K562 treated with DMSO at 1 percent for 48 hours (cell line): Measurements from ENCODE around the gene KRTAP13-2. TPM values are rescaled to one million over a fixed set of nuclear protein-coding genes. Genes with fewer than 3 reads are reported as not detected.

ENCODE experiments used
- total RNA-seq: library from RNA; unstranded; fragments of 300-600 nt; gene quantifications from 2 replicates; pipeline ENCODE4 v1.2.3, GENCODE V29; 2022; ENCODE audit warnings: low replicate concordance; ENCODE audit errors: extremely low read depth

Gene KRTAP13-2
- total RNA-seq, result not detected in 2 replicates

GRCh38 chr21:30372139-30372770, at the start of gene KRTAP13-2:
Gene KRTAP13-2 (minus strand): TSS chr21:30372271. CDS start chr21:30372213, 58 bp downstream.

GRCh38 chr21:30395731-30396130, 23.7 kb upstream of the KRTAP13-2 start, which contains the start of gene KRTAP13-1:
Gene KRTAP13-1 (plus strand): TSS chr21:30396031. CDS start chr21:30396087, 56 bp downstream.

GRCh38 chr21:30348506-30348905, 23.6 kb downstream of the KRTAP13-2 start, which contains the start of gene KRTAP23-1:
Gene KRTAP23-1 (minus strand): TSS chr21:30348606. CDS start chr21:30348606, 0 bp downstream.

DNA sequence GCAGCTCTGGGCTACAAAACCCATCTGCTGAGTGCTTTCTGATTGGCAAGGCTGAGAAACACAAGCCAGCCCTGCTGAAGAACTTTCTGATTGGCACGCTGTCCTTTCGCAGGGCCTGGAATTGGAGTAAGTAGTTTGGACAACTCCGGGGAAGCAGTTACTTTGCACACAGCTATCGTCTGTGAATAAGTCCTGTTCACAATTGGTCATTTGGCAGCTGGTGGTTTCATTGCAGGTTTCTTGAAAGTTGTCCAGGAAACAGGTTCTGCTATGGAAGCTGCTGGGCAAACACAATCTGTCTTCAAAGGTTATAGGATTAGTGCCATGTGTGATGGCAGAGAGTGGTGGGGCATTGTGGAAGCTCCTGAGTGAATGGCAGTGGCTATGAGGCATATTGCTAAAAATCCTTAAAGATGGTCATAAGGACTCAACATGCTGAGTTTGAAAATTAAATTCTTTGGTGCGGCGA, 34.8 kb downstream of the KRTAP13-2 start, which contains the start of gene KRTAP27-1:
Gene KRTAP27-1, minus strand, starts transcription at position 419 of the 469 bp plus-strand sequence. Its CDS starts 26 bp downstream, at position 393.

Other genes starting within 250 kb of the KRTAP13-2 start
- gene CLDN17, start 205.5 kb downstream of the KRTAP13-2 start, total RNA-seq, result not detected in 2 replicates
- gene CLDN8, start 156.2 kb downstream of the KRTAP13-2 start, total RNA-seq, result not detected in 2 replicates
- gene KRTAP24-1, start 89.3 kb downstream of the KRTAP13-2 start, total RNA-seq, result not detected in 2 replicates
- not detected in 2 replicates for gene KRTAP25-1, start 82.8 kb downstream of the KRTAP13-2 start, total RNA-seq
- not detected in 2 replicates for gene KRTAP26-1, start 52.0 kb downstream of the KRTAP13-2 start, total RNA-seq
- not detected in 2 replicates for gene KRTAP27-1, start 34.6 kb downstream of the KRTAP13-2 start, total RNA-seq
- not detected in 2 replicates for gene KRTAP23-1, start 23.7 kb downstream of the KRTAP13-2 start, total RNA-seq
- gene KRTAP13-1, start 23.8 kb upstream of the KRTAP13-2 start, total RNA-seq, result not detected in 2 replicates
- gene KRTAP13-3, start 53.7 kb upstream of the KRTAP13-2 start, total RNA-seq, result not detected in 2 replicates
- not detected in 2 replicates for gene KRTAP13-4, start 57.9 kb upstream of the KRTAP13-2 start, total RNA-seq
- not detected in 2 replicates for gene KRTAP15-1, start 68.0 kb upstream of the KRTAP13-2 start, total RNA-seq
- not detected in 2 replicates for gene KRTAP19-1, start 108.1 kb upstream of the KRTAP13-2 start, total RNA-seq
- gene KRTAP19-2, start 115.2 kb upstream of the KRTAP13-2 start, total RNA-seq, result not detected in 2 replicates
- not detected in 2 replicates for gene KRTAP19-3, start 119.7 kb upstream of the KRTAP13-2 start, total RNA-seq
- gene KRTAP19-4, start 124.9 kb upstream of the KRTAP13-2 start, total RNA-seq, result not detected in 2 replicates
- gene KRTAP19-5, start 129.9 kb upstream of the KRTAP13-2 start, total RNA-seq, result not detected in 2 replicates
- not detected in 2 replicates for gene KRTAP19-6, start 169.6 kb upstream of the KRTAP13-2 start, total RNA-seq
- gene KRTAP19-7, start 189.0 kb upstream of the KRTAP13-2 start, total RNA-seq, result not detected in 2 replicates
- not detected in 2 replicates for gene KRTAP22-2, start 218.1 kb upstream of the KRTAP13-2 start, total RNA-seq
- not detected in 2 replicates for gene KRTAP6-3, start 220.2 kb upstream of the KRTAP13-2 start, total RNA-seq
- gene KRTAP6-2, start 226.6 kb upstream of the KRTAP13-2 start, total RNA-seq, result not detected in 2 replicates
- not detected in 2 replicates for gene KRTAP22-1, start 228.8 kb upstream of the KRTAP13-2 start, total RNA-seq
- not detected in 2 replicates for gene KRTAP6-1, start 241.7 kb upstream of the KRTAP13-2 start, total RNA-seq
- gene KRTAP20-1, start 244.2 kb upstream of the KRTAP13-2 start, total RNA-seq, result not detected in 2 replicates
- not detected in 2 replicates for gene KRTAP20-4, start 248.4 kb upstream of the KRTAP13-2 start, total RNA-seq